Caco-2 (cell line): ENCODE results near the gene WEE1. TPM values are rescaled to one million over a fixed set of nuclear protein-coding genes. Genes with fewer than 3 reads are reported as not detected.
A peak's percentile ranks its signal among the peaks of the same experiment; 100 is the strongest.

Experiments used
- BruUV-seq: library from RNA; stranded (reverse); fragments of 400-500 nt; replicated peaks from 2 replicates; lab custom pipeline; 2021; lab: Mats Ljungman, UMichigan
- CTCF ChIA-PET: fragments of 300-600 bp; sonication (Branson Sonifier 250); formaldehyde crosslinking; loops from one replicate; lab custom pipeline; 2022; ENCODE audit warnings: antibody characterized with exemption; lab: Charles Lee
- POLR2A ChIA-PET: fragments of 300-600 bp; sonication (Branson Sonifier 250); formaldehyde crosslinking; loops from one replicate; lab custom pipeline; 2022; ENCODE audit warnings: antibody characterized with exemption; lab: Charles Lee
- DNase-seq, 2 experiments: peaks; one replicate each; pipeline versions ENCODE4 v3.0.0 to v3.0.0-alpha.2; 2020 to 2022
- H3K27me3 ChIP-seq: replicated peaks from 2 replicates; pipeline ENCODE4 v1.6.0; 2011; ENCODE audit warnings: low read length; ENCODE audit not compliant: control insufficient read depth, insufficient read depth
- H3K36me3 ChIP-seq: 2 replicates; pipeline ENCODE4 v1.5.1; 2011; ENCODE audit warnings: low read length; ENCODE audit not compliant: control insufficient read depth, insufficient read depth
- H3K4me1 ChIP-seq: fragments of 250-450 bp; sonication (Bioruptor Pico); 2 replicates; pipeline ENCODE4 v1.5.1; 2020; ENCODE audit warnings: mild to moderate bottlenecking
- H3K4me3 ChIP-seq: 2 replicates; pipeline ENCODE4 v1.5.1; 2011; ENCODE audit warnings: low read depth, mild to moderate bottlenecking, control low read depth, low read length
- H3K9me3 ChIP-seq: fragments of 250-450 bp; sonication (Bioruptor Pico); 2 replicates; pipeline ENCODE4 v1.5.1; 2020; ENCODE audit warnings: mild to moderate bottlenecking, moderate library complexity
- H3K27ac Mint-ChIP-seq: one replicate; pipeline ENCODE4 v1.8.0; 2022; ENCODE audit warnings: mixed read lengths; ENCODE audit not compliant: unreplicated experiment
- H3K27me3 Mint-ChIP-seq: one replicate; pipeline ENCODE4 v1.8.0; 2022; ENCODE audit warnings: mixed read lengths; ENCODE audit not compliant: insufficient read depth, unreplicated experiment
- H3K36me3 Mint-ChIP-seq: one replicate; pipeline ENCODE4 v1.8.0; 2022; ENCODE audit warnings: mild to moderate bottlenecking, mixed read lengths; ENCODE audit not compliant: insufficient read depth, unreplicated experiment
- H3K4me1 Mint-ChIP-seq: one replicate; pipeline ENCODE4 v1.8.0; 2022; ENCODE audit warnings: low read depth, mixed read lengths; ENCODE audit not compliant: unreplicated experiment
- H3K4me3 Mint-ChIP-seq: one replicate; pipeline ENCODE4 v1.8.0; 2022; ENCODE audit warnings: mild to moderate bottlenecking, moderate library complexity, mixed read lengths; ENCODE audit not compliant: unreplicated experiment
- H3K9me3 Mint-ChIP-seq: one replicate; pipeline ENCODE4 v1.8.0; 2022; ENCODE audit warnings: mixed read lengths; ENCODE audit not compliant: unreplicated experiment
- CTCF ChIP-seq, 2 experiments: fragments of 200-600 bp in 1 of 2; IDR thresholded peaks; 1 replicate in 1 of 2; 2 replicates in 1 of 2; pipeline versions ENCODE4 v1.5.1 to v1.8.0; 2011 to 2022; ENCODE audit warnings: antibody characterized with exemption in 1 of 2, control low read depth in 1 of 2, inconsistent platforms in 1 of 2, low read depth in 1 of 2, low read length in 1 of 2, mild to moderate bottlenecking in 1 of 2, moderate library complexity in 1 of 2; ENCODE audit not compliant: insufficient read depth in 1 of 2, severe bottlenecking in 1 of 2, unreplicated experiment in 1 of 2
- intact Hi-C: fragments of 100-400 bp; cut with micrococcal nuclease; formaldehyde crosslinking; loops from one replicate; pipeline ENCODE4 v1.10.0; 2022; ENCODE audit not compliant: unreplicated experiment
- total RNA-seq: library from RNA; stranded (reverse); gene quantifications from 2 replicates; pipeline ENCODE4 v1.2.3, GENCODE V29; 2022

Gene WEE1
- total RNA-seq, 1 experiment from 2014 or later: 108 TPM

DNA sequence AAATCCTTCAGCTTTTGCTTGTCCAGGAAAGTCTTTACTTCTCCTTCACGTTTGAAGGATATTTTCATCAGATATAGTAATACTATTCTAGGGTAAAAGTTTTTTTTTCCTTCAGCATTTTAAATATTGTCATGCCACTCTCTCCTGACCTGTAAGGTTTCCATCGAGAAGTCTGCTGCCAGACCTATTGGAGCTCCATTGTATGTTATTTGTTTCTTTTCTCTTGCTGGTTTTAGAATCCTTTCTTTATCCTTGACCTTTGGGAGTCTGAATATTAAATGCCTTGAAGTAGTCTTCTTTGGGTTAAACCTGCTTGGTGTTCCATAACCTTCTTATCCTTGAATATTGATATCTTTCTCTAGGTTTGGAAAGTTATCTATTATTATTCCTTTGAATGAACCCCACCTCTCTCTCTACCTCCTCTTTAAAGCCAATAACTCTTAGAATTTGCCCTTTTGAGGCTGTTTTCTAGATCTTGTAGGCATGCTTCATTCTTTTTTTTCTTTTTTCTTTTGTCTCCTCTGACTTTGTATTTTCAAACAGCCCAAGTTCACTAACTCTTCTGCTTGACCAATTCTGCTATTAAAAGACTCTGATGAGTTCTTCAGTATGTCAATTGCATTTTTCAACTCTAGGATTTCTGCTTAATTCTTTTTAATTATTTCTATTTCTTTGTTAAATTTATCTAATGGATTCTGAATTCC is 12.0 kb upstream of the WEE1 start:
- Histone ChIP-seq H3K4me3 (no peak overlapping the region), H3K36me3 (no peaks in the 10 kb centered on the region), H3K27me3 (no peaks in the 10 kb centered on the region), H3K9me3 (peaks cover 5% of the 10 kb centered on the region; the same call in 1 of the 2 replicates), H3K4me1 (peaks cover 16% of the 10 kb centered on the region)
- H3K27me3 Mint-ChIP-seq: no peaks in the 10 kb centered on the region
- H3K27ac Mint-ChIP-seq: no peak overlapping the region
- no peak for DNase-seq
- H3K36me3 Mint-ChIP-seq: peaks cover 17% of the 10 kb centered on the region
- intact Hi-C loops: no loop called here
- no peak overlapping the region for H3K4me3 Mint-ChIP-seq
- ChIA-PET CTCF (no interaction called here), POLR2A (no interaction called here)
- no TSS peak for BruUV-seq
- no peak for TF ChIP-seq CTCF (IDR thresholded peaks at IDR 0.05; ENCODE audit: insufficient read depth in 1 of 2, low read depth in 1 of 2, low read length in 1 of 2, severe bottlenecking in 1 of 2, unreplicated experiment in 1 of 2)
- H3K4me1 Mint-ChIP-seq: peaks cover 19% of the 10 kb centered on the region
- H3K9me3 Mint-ChIP-seq: peaks cover 29% of the 10 kb centered on the region

- Mint-ChIP-seq H3K9me3 (peaks cover 29% of the 10 kb centered on the region), H3K27me3 (no peaks in the 10 kb centered on the region), H3K27ac (no peak overlapping the region), H3K36me3 (peaks cover 17% of the 10 kb centered on the region), H3K4me3 (no peak overlapping the region), H3K4me1 (peaks cover 22% of the 10 kb centered on the region)
- Histone ChIP-seq H3K36me3 (no peaks in the 10 kb centered on the region), H3K27me3 (no peaks in the 10 kb centered on the region), H3K4me3 (no peak overlapping the region), H3K9me3 (peaks cover 5% of the 10 kb centered on the region; the same call in 1 of the 2 replicates), H3K4me1 (peaks cover 29% of the 10 kb centered on the region)
- TF ChIP-seq CTCF (IDR thresholded peaks at IDR 0.05; ENCODE audit: insufficient read depth in 1 of 2, low read depth in 1 of 2, low read length in 1 of 2, severe bottlenecking in 1 of 2, unreplicated experiment in 1 of 2): no peak
- no peak for DNase-seq
- ChIA-PET CTCF (no interaction called here), POLR2A (interaction anchor here (1.2 kb wide), 1 partner anchor 11 kb away, joined by 4 read pairs; the partner anchor contains the start of gene WEE1)
- intact Hi-C loops: no loop called here
- BruUV-seq: no TSS peak
These were observed 10.8 kb upstream of the WEE1 start for GRCh38 chr11:9562716-9563115.

DNA sequence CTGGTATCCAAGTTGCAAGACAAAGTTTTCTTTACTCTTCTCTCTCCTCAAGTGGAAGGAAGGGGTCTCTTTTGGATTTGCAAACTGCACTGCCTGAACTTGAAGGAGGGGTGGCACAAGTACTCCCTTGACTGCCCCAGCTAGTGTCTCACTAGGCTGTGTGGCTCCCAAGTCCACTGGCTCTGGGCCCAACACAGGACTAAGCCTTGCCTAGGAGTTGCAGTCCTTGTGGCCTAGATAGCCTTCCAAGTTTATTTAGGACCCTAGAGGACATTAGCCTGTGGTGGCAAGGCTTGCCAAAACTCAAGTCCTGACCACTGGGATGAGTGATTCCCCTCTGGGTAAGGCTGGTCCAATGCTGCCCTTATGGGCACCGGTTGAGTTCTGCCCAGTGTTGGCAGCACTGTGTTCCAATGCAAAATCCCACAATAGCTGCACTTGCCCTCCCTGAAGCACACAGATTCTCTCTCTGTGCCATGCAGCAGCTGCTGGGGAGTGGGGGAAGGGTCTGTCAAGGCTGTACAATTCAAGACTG is 10.2 kb upstream of the WEE1 start:
- peaks cover 34% of the 10 kb centered on the region for H3K4me1 ChIP-seq
- no peak for DNase-seq
- Mint-ChIP-seq H3K9me3 (peaks cover 29% of the 10 kb centered on the region), H3K4me3 (no peak overlapping the region), H3K36me3 (peaks cover 18% of the 10 kb centered on the region), H3K27ac (peak overlapping the region; percentile 100), H3K4me1 (peaks cover 27% of the 10 kb centered on the region), H3K27me3 (no peaks in the 10 kb centered on the region)
- BruUV-seq: no TSS peak
- CTCF ChIA-PET: interaction anchor here (0.6 kb wide), 1 partner anchor 57 kb away, joined by 3 read pairs; no protein-coding TSS in a partner anchor
- intact Hi-C loops: no loop called here
- no peaks in the 10 kb centered on the region for H3K36me3 ChIP-seq
- no peak for TF ChIP-seq CTCF (IDR thresholded peaks at IDR 0.05; ENCODE audit: insufficient read depth in 1 of 2, low read depth in 1 of 2, low read length in 1 of 2, severe bottlenecking in 1 of 2, unreplicated experiment in 1 of 2)
- H3K4me3 ChIP-seq: no peak overlapping the region
- POLR2A ChIA-PET: interaction anchor here (1.2 kb wide), 1 partner anchor 10 kb away, joined by 4 read pairs; the partner anchor contains the start of gene WEE1
- H3K9me3 ChIP-seq: peaks cover 5% of the 10 kb centered on the region; the same call in 1 of the 2 replicates
- H3K27me3 ChIP-seq: no peaks in the 10 kb centered on the region
